HK-2 (cell line): ENCODE results near the gene ACOT11.

Source experiments
- DNase-seq: peaks from one replicate; pipeline ENCODE4 v3.0.0-alpha.2; 2018; ENCODE audit not compliant: unreplicated experiment

ACOT11 gene

GRCh38 chr1:54537611-54538010, 10.4 kb upstream of the ACOT11 start:
- no peak for DNase-seq

- DNase-seq, result no peak
These were observed 9.5 kb upstream of the ACOT11 start for GRCh38 chr1:54538538-54538937.

- DNase-seq, result no peak
These were observed 7.3 kb upstream of the ACOT11 start for GRCh38 chr1:54540582-54541295.

GRCh38 chr1:54542120-54542961, 5.7 kb upstream of the ACOT11 start:
- peak; percentile 95 for DNase-seq

GRCh38 chr1:54542962-54543539, 5.0 kb upstream of the ACOT11 start:
- no peak for DNase-seq

GRCh38 chr1:54543729-54544496, 4.1 kb upstream of the ACOT11 start:
- peak; percentile 28 for DNase-seq

GRCh38 chr1:54545916-54546635, 2.0 kb upstream of the ACOT11 start:
- no peak for DNase-seq

GRCh38 chr1:54546651-54547401, 1.2 kb upstream of the ACOT11 start:
- no peak for DNase-seq

- no peak for DNase-seq
These were observed 489 bp downstream of the ACOT11 start for GRCh38 chr1:54548389-54549044.

GRCh38 chr1:54549181-54549924, 1.3 kb downstream of the ACOT11 start:
- DNase-seq, result no peak

GRCh38 chr1:54551891-54552290, 3.9 kb downstream of the ACOT11 start:
- DNase-seq, result no peak

- no peak for DNase-seq
These were observed 5.7 kb downstream of the ACOT11 start for GRCh38 chr1:54553602-54554313.

- DNase-seq, result no peak
These were observed 8.1 kb downstream of the ACOT11 start for GRCh38 chr1:54556110-54556509.

GRCh38 chr1:54557671-54558355, 9.8 kb downstream of the ACOT11 start:
- no peak for DNase-seq

GRCh38 chr1:54558434-54559030, 10.5 kb downstream of the ACOT11 start:
- DNase-seq, result no peak

- DNase-seq, result no peak
These were observed 11.1 kb downstream of the ACOT11 start for GRCh38 chr1:54559111-54559548.

GRCh38 chr1:54559771-54560231, 11.8 kb downstream of the ACOT11 start:
- no peak for DNase-seq
